Ectodermal cell (in vitro differentiated cells): Measurements from ENCODE around the gene PCGF3.
A peak's percentile ranks its signal among the peaks of the same experiment; 100 is the strongest.

Experiments used
- H3K27ac ChIP-seq: 2 replicates; pipeline ENCODE4 v1.7.0; 2013; ENCODE audit warnings: mild to moderate bottlenecking, low read depth, low read length; ENCODE audit not compliant: insufficient read depth, poor library complexity, severe bottlenecking
- H3K27me3 ChIP-seq: 2 replicates; pipeline ENCODE4 v1.7.0; 2013; ENCODE audit warnings: mild to moderate bottlenecking, low read length; ENCODE audit not compliant: insufficient read depth, control insufficient read depth, poor library complexity, severe bottlenecking
- H3K36me3 ChIP-seq: one replicate; pipeline ENCODE4 v1.7.0; 2013; ENCODE audit warnings: low read length; ENCODE audit not compliant: control insufficient read depth, insufficient read depth
- H3K4me1 ChIP-seq: one replicate; pipeline ENCODE4 v1.7.0; 2013; ENCODE audit warnings: low read length; ENCODE audit not compliant: control insufficient read depth, insufficient read depth
- H3K4me3 ChIP-seq: 2 replicates; pipeline ENCODE4 v1.7.0; 2013; ENCODE audit warnings: low read depth, low read length, control low read depth; ENCODE audit not compliant: insufficient read depth
- H3K9me3 ChIP-seq: 2 replicates; pipeline ENCODE4 v1.7.0; 2013; ENCODE audit warnings: mild to moderate bottlenecking, low read length, moderate library complexity; ENCODE audit not compliant: control insufficient read depth
- WGBS, 2 experiments: methylation state at CpG; one replicate each; pipeline ENCODE4 v1.1.7; 2013; ENCODE audit warnings: missing lambda C conversion rate in 2 of 2; 5-methylcytosine and 5-hydroxymethylcytosine counted together

Gene PCGF3

GRCh38 chr4:661881-662761 is 43.5 kb upstream of the PCGF3 start:
- Histone ChIP-seq H3K27me3 (no peaks in the 10 kb centered on the region), H3K9me3 (no peaks in the 10 kb centered on the region), H3K4me1 (no peaks in the 10 kb centered on the region), H3K27ac (no peak overlapping the region), H3K36me3 (no peaks in the 10 kb centered on the region), H3K4me3 (no peak overlapping the region)
- 95% methylated on average over 42 of the region's 42 CpGs for WGBS, 2 experiments

- no peak overlapping the region for H3K27ac ChIP-seq
- no peaks in the 10 kb centered on the region for H3K27me3 ChIP-seq
- H3K4me1 ChIP-seq = no peaks in the 10 kb centered on the region
- peak overlapping the region; percentile 52 for H3K4me3 ChIP-seq
- no peaks in the 10 kb centered on the region for H3K9me3 ChIP-seq
- 84 to 86% methylated on average over 20 of the region's 20 CpGs for WGBS, 2 experiments
- H3K36me3 ChIP-seq = no peaks in the 10 kb centered on the region
These were observed 42.6 kb upstream of the PCGF3 start for GRCh38 chr4:663046-663437.

GRCh38 chr4:663438-664428 is 41.9 kb upstream of the PCGF3 start:
- Histone ChIP-seq H3K4me3 (peak overlapping the region; percentile 52), H3K9me3 (no peaks in the 10 kb centered on the region), H3K36me3 (no peaks in the 10 kb centered on the region), H3K27ac (no peak overlapping the region), H3K4me1 (no peaks in the 10 kb centered on the region), H3K27me3 (no peaks in the 10 kb centered on the region)
- WGBS, 2 experiments = 50 to 53% methylated on average over 80 of the region's 80 CpGs

GRCh38 chr4:664713-665231 is 40.9 kb upstream of the PCGF3 start:
- H3K27me3 ChIP-seq = no peaks in the 10 kb centered on the region
- no peaks in the 10 kb centered on the region for H3K36me3 ChIP-seq
- H3K27ac ChIP-seq = no peak overlapping the region
- 96 to 97% methylated on average over 24 of the region's 24 CpGs for WGBS, 2 experiments
- no peaks in the 10 kb centered on the region for H3K4me1 ChIP-seq
- H3K4me3 ChIP-seq = no peak overlapping the region
- H3K9me3 ChIP-seq = no peaks in the 10 kb centered on the region

- WGBS, 2 experiments = 93 to 95% methylated on average over 12 of the region's 12 CpGs
These were observed 40.3 kb upstream of the PCGF3 start for GRCh38 chr4:665381-665750.

GRCh38 chr4:665751-666435 is 39.7 kb upstream of the PCGF3 start:
- Histone ChIP-seq H3K27ac (no peak overlapping the region), H3K4me1 (no peaks in the 10 kb centered on the region), H3K4me3 (no peak overlapping the region), H3K36me3 (no peaks in the 10 kb centered on the region), H3K9me3 (no peaks in the 10 kb centered on the region), H3K27me3 (no peaks in the 10 kb centered on the region)
- WGBS, 2 experiments = 80 to 81% methylated on average over 22 of the region's 22 CpGs

More at GRCh38 chr4:665381-665750, 40.3 kb upstream of the PCGF3 start:
- Histone ChIP-seq H3K9me3 (no peaks in the 10 kb centered on the region), H3K4me3 (no peak overlapping the region), H3K27ac (no peak overlapping the region), H3K27me3 (no peaks in the 10 kb centered on the region), H3K36me3 (no peaks in the 10 kb centered on the region), H3K4me1 (no peaks in the 10 kb centered on the region)

- 87 to 88% methylated on average over 22 of the region's 22 CpGs for WGBS, 2 experiments
- H3K27ac ChIP-seq = no peak overlapping the region
- no peaks in the 10 kb centered on the region for H3K27me3 ChIP-seq
- H3K4me3 ChIP-seq = no peak overlapping the region
- no peaks in the 10 kb centered on the region for H3K4me1 ChIP-seq
- no peaks in the 10 kb centered on the region for H3K36me3 ChIP-seq
- H3K9me3 ChIP-seq = no peaks in the 10 kb centered on the region
These were observed 39.2 kb upstream of the PCGF3 start for GRCh38 chr4:666436-666810.

- WGBS, 2 experiments = 94% methylated on average over 28 of the region's 28 CpGs
- H3K27ac ChIP-seq = no peak overlapping the region
- no peaks in the 10 kb centered on the region for H3K9me3 ChIP-seq
- H3K4me3 ChIP-seq = no peak overlapping the region
- H3K27me3 ChIP-seq = no peaks in the 10 kb centered on the region
- peaks cover 1% of the 10 kb centered on the region for H3K36me3 ChIP-seq
- H3K4me1 ChIP-seq = no peaks in the 10 kb centered on the region
These were observed 38.6 kb upstream of the PCGF3 start for GRCh38 chr4:666822-667544.

GRCh38 chr4:667545-667925 is 38.1 kb upstream of the PCGF3 start:
- H3K36me3 ChIP-seq = peaks cover 7% of the 10 kb centered on the region
- no peaks in the 10 kb centered on the region for H3K4me1 ChIP-seq
- WGBS, 2 experiments = 68 to 71% methylated on average over 10 of the region's 10 CpGs
- H3K27me3 ChIP-seq = no peaks in the 10 kb centered on the region
- H3K27ac ChIP-seq = no peak overlapping the region
- no peaks in the 10 kb centered on the region for H3K9me3 ChIP-seq
- no peak overlapping the region for H3K4me3 ChIP-seq
